Bronchial epithelial cell (primary cell): Measurements from ENCODE around the gene DNAI7. TPM values are rescaled to one million over a fixed set of nuclear protein-coding genes. Genes with fewer than 3 reads are reported as not detected.

Experiments
- DNase-seq: peaks from one replicate; pipeline ENCODE4 v3.0.0-alpha.2; 2010; ENCODE audit warnings: low read depth
- FAIRE-seq: peaks from 2 replicates; lab custom pipeline; 2011; peaks lifted over from hg19 to GRCh38; lab: Jason Lieb, UNC
- H3K27me3 ChIP-seq: 2 replicates; pipeline ENCODE4 v1.5.1; 2011; ENCODE audit warnings: low read length; ENCODE audit not compliant: control insufficient read depth, insufficient read depth
- H3K36me3 ChIP-seq: 2 replicates; pipeline ENCODE4 v1.5.1; 2011; ENCODE audit warnings: low read length; ENCODE audit not compliant: control insufficient read depth, insufficient read depth
- H3K4me3 ChIP-seq: 2 replicates; pipeline ENCODE4 v1.5.1; 2011; ENCODE audit warnings: mild to moderate bottlenecking, low read depth, low read length, control low read depth
- total RNA-seq: library from RNA; depleted of rRNA; stranded (reverse); fragments of >200 nt; gene quantifications from 2 replicates; pipeline ENCODE4 v1.2.1, GENCODE V29; 2014
- TF ChIP-seq, protein P1 (sequence below): IDR thresholded peaks from 2 replicates; pipeline ENCODE4 v1.5.1; 2011; ENCODE audit warnings: mild to moderate bottlenecking, moderate library complexity, low read length, control low read depth, inconsistent platforms; ENCODE audit not compliant: insufficient read depth, severe bottlenecking

Gene DNAI7
- total RNA-seq, 1 donor from 2014 or later = not detected

- no peak overlapping the region for H3K4me3 ChIP-seq
- peaks cover 2% of the 10 kb centered on the region for H3K36me3 ChIP-seq
- TF ChIP-seq, protein P1, sequence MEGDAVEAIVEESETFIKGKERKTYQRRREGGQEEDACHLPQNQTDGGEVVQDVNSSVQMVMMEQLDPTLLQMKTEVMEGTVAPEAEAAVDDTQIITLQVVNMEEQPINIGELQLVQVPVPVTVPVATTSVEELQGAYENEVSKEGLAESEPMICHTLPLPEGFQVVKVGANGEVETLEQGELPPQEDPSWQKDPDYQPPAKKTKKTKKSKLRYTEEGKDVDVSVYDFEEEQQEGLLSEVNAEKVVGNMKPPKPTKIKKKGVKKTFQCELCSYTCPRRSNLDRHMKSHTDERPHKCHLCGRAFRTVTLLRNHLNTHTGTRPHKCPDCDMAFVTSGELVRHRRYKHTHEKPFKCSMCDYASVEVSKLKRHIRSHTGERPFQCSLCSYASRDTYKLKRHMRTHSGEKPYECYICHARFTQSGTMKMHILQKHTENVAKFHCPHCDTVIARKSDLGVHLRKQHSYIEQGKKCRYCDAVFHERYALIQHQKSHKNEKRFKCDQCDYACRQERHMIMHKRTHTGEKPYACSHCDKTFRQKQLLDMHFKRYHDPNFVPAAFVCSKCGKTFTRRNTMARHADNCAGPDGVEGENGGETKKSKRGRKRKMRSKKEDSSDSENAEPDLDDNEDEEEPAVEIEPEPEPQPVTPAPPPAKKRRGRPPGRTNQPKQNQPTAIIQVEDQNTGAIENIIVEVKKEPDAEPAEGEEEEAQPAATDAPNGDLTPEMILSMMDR = no peak
- FAIRE-seq = no peak
- peak; percentile 26 for DNase-seq
- no peaks in the 10 kb centered on the region for H3K27me3 ChIP-seq
Observed at GRCh38 chr12:25071366-25071765, 123.6 kb downstream of the DNAI7 start.

- Histone ChIP-seq H3K36me3 (peaks cover 2% of the 10 kb centered on the region), H3K27me3 (no peaks in the 10 kb centered on the region), H3K4me3 (no peak overlapping the region)
- no peak for FAIRE-seq
- DNase-seq = no peak
- TF ChIP-seq, protein P1 = no peak
Observed at GRCh38 chr12:25069224-25069623, 125.7 kb downstream of the DNAI7 start.

- Histone ChIP-seq H3K4me3 (no peak overlapping the region), H3K27me3 (no peaks in the 10 kb centered on the region), H3K36me3 (peaks cover 2% of the 10 kb centered on the region)
- no peak for FAIRE-seq
- TF ChIP-seq, protein P1 = no peak
- DNase-seq = no peak
Observed at GRCh38 chr12:25065035-25065434, 129.9 kb downstream of the DNAI7 start.

- H3K36me3 ChIP-seq = peaks cover 2% of the 10 kb centered on the region
- no peaks in the 10 kb centered on the region for H3K27me3 ChIP-seq
- TF ChIP-seq, protein P1 = no peak
- no peak for FAIRE-seq
- H3K4me3 ChIP-seq = no peak overlapping the region
- no peak for DNase-seq
Observed at GRCh38 chr12:25063873-25064628, 130.9 kb downstream of the DNAI7 start.

DNA sequence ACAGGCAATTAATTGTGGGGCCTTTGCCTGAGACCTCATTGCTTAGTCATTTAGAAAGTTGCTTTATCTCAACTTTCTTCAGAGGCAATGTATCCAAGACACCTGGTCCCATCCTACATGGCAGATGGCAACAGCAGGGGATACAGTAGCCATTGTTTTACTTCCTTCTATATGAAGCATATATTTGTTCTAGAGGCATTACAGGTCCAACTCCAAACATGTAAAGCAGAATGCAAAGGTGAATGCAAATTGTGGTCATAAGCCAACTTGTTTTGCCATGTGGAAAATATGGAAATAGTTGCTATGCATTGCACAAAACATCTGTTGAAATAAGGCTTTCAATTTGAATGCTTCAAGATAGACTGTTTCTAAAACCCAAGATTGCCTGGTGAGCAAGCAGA lies 136.3 kb downstream of the DNAI7 start:
- no peaks in the 10 kb centered on the region for H3K27me3 ChIP-seq
- H3K4me3 ChIP-seq = no peak overlapping the region
- no peaks in the 10 kb centered on the region for H3K36me3 ChIP-seq
- FAIRE-seq (no peak), DNase-seq (no peak)
- TF ChIP-seq, protein P1 = no peak

Other genes starting within 250 kb of the DNAI7 start
- 13.4 and 35.3 TPM in 2 replicates for gene BCAT1, start 246.1 kb downstream of the DNAI7 start, total RNA-seq
- gene ETFRF1, start 77 bp upstream of the DNAI7 start, total RNA-seq = 7.9 and 10.8 TPM in 2 replicates
- 15.5 and 27.1 TPM in 2 replicates for gene KRAS, start 55.8 kb upstream of the DNAI7 start, total RNA-seq